ENCODE data around the gene RIC1.
"Not testable (repeated sequence)": the region's sequence is repeated elsewhere in the genome, so short reads cannot be mapped to it uniquely, and the experiment has no call there.

The RIC1 gene

DNA sequence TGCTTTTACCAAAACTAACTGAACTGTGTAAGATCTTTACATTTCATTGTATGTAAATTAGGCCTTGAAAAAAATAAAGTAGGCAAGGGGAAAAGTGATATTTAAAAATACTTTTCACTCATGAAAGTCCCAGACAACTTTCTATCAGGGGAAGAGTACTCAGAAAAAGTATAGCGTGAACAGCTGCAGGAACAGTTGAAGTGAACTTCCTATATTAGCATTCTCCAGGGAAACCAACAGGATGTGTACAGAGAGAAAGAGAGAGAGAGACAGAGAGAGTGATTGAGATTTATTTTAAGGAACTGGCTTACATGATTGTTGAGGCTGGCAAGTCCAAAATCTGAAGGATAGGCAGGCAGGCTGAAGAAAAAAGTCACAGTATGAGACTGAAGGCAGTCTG is 162.0 kb downstream of the RIC1 start:
- DNase-seq = no peak

DNA sequence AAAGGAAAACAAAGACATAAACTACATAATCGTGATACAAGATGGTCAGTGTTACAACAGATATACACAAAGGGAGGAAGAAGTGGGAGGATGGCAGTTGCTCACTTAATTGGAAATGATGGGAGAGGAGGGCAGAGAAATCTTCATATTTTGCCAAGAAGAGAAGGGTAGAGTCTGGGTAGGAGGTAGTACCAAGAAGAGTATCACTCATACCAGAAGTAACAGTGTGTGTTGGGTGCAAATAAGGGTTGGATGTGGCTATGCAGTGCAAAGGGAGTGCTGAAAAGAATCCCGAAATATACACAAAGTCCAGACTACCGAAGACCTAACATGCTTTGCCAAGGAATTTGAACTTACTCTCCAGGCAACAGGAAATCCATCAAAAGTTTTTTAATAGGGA is 163.0 kb downstream of the RIC1 start:
- DNase-seq = no peak

DNA sequence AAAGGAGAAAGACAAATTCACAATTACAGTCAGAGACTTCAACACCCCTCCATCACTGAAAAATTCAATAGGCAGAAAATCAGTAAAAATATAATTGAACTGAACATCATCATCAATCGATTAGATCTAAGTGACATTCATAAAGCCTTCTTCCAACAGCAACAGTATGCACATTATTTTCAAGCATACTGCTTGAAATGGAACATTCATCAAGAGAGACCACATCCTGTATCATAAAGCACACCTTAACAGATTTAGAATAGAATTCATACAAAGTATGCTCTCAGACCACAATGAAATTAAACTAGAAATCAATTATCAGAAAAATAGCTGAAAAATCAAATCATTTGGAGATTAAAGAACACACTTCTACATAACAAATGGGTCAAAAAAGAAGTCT is 164.9 kb downstream of the RIC1 start:
- no peak for DNase-seq

DNA sequence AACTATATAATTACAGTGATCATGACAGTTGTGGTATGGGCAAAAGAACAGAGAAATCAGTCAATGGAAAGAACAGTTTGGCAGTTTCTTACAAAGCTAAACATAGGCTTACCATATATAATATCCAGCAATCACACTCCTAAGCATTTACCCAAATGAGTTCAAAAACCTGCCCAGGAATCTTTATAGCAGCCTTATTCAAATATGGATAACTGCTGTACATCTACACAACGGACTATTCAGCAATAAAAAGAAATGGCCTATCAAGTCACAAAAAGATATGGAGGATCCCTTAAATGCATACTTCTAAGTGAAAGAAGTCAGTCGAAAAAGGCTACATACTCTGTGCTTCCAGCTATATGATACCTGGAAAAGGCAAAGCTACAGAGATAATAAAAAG is 167.4 kb downstream of the RIC1 start:
- no peak for DNase-seq

DNA sequence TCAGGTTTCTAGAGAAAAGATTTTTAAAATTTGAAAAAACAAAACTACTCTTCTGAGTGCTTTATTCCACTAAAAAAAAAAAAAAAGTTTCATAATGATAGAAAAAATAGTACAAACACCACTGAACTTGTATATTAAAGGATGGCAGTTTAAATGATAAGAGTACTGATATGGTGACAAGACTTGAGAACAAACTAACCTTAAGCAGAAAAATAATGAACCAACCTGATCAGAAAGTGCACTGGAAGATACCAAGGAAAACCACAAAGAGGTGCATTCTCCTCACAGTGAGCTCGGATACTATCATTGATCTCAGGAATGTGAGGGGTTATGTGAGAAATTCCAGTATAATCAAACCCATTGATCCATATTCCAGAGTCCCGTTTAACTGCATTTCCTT is 169.7 kb downstream of the RIC1 start:
- no peak for DNase-seq

DNA sequence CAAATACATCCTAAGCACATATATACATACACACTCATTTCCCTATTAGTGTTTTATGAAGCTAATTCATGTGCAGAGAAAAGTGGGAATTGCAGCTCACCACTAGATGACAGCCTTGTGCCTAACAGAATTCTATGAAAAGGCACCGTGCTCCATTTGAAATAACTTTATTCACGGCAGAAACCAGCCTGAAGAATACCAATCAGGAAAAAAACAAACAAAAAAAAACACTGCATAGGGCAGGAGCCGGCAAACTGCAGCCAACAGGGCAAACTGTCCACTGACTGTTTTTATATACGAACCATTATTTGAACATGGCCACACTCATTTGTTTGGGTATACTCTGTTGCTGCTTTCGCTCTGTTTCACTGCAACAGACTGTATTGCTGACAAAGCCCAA is 170.4 kb downstream of the RIC1 start:
- no peak for DNase-seq

DNA sequence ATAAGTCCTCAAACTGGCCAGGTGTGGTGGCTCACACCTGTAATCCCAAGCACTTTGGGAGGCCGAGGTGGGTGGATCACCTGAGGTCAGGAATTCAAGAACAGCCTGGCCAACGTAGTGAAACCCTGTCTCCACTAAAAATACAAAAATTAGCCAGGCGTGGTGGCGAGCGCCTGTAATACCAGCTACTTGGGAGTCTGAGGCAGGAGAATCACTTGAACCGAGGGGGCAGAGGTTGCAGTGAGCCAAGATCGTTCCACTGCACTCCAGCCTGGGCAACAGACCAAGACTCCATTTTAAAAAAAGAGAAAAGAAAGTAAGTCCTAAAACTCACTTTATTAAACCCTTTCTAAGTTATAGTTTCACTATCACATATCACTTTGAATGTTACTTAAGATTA is 171.5 kb downstream of the RIC1 start:
- DNase-seq = not testable (repeated sequence)

DNA sequence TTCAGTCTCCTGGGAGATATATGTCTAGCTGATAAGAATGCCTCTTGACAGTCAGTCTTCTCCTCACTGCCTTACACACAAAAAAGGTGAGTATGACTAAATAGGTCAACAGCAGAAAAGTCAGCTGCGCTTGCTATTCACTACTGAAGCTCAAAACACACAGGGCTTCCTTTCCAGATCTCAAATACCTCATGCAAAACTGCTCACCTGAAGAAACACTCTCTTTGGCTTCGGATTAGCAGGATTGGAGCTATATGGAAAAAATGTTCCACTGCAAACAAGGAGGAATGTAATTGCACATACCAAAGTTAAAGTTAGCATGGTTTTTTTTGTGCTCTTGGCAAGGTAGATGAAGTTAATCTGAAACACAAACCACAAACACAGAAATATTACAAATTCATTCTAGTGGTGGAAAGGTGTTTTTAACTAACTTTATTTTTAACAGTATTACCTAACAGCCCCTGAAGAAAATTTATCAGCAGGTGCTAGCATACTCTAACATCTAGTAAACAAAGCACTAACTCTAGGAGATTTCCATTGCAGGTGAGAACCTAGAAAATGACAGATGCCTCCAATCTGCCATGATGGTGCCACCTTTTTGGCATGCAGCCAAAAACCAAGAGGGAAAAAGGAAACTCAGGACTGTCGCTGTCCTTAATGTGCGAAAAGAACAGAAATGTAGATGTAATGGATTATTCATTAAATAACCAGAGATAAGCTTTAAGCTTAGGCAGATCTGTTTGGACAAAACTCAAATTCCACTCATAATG is 172.2 kb downstream of the RIC1 start:
- DNase-seq = no peak

DNA sequence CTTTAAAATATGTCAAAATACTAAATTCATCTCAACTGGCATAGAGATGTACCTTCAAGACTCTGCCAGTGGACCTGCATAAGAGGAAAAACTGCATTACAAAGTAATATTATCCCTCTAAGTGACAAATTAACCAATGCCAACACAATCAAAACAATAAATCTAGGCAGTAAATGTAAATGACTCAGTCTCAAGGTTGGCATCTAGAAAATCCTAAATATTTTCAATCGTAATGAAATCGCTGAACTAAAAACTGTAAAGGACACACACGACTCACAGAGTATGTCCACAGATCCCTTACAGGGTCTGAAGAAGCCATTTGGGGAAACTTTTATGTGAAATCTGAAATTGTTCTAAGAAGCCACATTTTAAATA is 172.8 kb downstream of the RIC1 start:
- no peak for DNase-seq

DNA sequence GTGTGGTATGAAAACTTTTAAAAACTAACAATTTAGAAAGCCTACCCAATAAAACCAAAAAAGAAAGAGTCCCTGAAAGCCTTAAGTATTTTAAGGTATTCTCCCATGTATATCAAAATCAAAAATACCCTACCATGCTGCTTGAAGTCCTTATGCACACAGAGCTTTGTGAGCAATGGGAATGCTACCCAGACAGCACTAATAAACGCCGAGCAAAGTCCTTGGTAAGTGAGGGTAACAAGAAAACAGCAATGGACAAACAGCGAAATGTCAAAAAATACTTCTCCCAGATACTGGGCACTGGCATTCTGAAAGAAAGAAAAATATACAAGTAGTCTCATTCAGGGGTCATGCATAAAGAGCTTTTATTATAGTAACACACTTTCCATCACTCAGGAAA is 176.6 kb downstream of the RIC1 start:
- DNase-seq = no peak

DNA sequence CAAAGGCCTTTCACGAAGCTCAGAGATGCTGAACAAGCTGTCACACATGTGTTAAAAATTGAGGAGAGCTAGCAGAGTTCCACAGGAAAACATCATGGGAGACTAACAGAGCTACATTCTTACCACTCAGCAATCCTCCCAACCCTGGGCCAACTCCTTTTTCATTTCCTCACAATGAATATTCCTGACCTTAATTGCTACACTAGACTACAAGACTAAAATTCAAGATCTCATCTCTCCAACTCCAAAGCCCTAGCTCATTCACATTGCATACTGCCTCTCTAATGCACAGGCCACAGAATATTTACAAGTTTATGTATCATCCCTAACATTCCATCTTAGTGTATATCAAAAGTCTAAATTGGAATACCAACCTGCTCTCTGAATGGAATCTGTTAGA is 182.8 kb downstream of the RIC1 start:
- no peak for DNase-seq

DNA sequence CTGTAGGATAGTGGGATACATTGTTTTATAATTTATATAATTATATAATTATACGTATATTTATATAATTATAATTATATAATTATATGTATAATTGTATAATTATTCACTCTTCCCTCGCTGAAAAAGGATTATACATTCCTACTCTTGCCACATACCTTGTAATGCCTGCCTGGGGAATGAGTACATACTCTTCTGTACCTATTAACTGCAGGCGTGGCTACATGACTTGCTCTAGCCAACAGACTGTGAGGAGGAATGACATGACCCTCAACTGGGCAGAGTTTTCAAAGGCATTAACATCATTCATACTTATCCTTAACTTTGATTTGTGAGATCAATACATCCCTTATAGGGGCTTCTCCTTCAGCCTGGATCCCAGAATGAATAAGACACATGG is 184.9 kb downstream of the RIC1 start:
- DNase-seq = no peak

DNA sequence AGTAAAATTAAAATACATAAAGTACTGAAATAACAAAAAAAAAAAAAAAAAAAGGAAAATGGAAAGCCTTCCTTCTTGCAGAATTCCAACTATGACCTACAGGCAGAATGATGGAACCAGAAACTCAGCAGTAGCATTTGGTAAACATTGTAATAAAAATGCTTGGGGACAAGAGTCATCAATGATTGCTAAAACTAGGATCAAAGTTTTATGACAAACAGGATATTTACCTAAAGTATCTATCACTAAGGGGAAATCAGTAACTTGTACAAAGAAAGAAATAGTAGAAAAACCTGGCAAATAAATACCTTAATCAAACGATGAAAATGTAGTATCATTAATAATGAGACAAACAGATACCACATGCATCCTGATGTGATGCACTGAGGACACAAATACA is 186.6 kb downstream of the RIC1 start:
- no peak for DNase-seq

DNA sequence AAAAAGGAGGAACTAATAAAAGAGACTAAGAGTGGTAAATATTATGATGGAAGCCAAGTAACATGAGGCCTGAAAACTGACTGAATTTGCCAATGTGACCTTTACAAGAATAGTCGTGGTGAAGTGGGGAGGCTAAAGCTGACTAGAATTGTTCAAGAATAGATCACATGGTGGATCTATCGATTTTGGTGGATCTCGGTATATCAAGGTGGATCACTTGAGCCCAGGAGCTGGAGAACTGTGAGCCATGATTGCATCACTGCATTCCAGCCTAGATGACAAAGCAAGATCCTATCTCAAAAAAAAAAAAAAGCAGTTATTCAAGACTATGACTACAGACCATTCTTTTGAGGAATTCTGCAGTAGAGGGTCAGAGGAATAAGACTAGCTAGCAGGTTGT is 189.0 kb downstream of the RIC1 start:
- no peak for DNase-seq

DNA sequence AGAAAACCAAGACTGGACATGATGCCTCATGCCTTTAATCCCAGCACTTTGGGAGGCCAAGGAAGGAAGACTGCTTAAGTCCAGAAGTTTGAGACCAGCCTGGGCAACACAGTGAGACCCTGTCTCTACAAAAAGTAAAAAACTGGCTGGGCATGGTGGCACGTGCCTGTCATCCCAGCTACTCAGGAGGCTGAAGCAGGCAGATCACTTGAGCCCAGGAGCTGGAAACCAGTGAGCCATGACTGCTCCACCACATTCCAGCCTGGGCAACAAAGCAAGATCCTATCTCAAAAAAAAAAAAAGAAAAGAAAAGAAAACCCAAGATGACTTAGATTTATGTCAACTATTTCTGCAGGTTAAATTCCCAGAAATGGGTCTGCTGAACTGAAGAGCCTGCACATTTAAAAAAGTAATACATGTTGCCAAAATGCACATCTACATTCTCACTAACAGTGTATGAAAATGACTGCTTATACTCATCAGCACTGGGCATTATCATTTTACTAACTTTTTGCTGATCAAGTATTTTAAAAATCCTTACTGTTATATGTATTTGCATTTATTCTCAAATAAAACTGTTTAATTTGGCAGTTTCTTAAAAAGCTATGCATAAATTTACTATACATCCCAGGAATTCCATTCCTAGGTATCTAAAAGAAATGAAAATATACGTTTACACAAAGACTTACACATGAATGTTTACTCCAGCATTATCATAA is 189.7 kb downstream of the RIC1 start:
- no peak for DNase-seq

DNA sequence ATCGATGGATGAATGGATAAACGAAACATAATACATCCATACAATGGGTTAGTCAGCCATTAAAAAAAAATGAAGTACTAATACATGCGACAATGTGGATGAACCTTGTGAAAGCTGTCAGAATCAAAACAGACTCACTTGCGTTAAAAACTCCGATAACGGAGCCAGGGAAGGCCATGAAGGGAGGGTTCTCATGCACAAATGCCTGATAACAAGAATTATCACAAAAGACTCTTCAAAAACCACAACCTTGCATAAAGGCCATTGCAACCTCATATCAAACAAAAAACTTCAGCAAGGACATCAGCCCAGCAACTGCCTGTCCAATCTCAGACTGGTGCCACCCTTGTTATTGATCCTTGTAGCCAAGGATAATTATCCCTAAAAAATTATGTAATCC is 190.3 kb downstream of the RIC1 start:
- no peak for DNase-seq

DNA sequence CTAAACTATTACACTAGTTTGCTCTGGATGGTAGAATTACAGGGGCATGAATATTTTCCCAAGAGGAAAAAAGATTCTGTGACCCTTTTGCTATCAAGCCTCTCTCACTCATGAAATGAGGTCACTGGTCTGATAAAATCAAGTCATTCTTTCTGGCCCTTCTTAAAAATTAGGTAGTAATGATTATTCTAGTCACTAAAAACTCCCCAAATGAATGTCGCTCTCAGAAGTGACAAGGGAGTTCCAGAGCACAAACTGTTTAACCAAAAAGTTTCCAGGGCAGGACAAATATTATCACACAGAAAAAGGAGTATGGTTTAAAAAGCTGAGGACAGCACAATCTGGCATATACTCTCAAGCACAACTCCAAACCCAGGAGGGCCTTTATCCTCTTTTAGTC is 191.5 kb downstream of the RIC1 start:
- DNase-seq = no peak

DNA sequence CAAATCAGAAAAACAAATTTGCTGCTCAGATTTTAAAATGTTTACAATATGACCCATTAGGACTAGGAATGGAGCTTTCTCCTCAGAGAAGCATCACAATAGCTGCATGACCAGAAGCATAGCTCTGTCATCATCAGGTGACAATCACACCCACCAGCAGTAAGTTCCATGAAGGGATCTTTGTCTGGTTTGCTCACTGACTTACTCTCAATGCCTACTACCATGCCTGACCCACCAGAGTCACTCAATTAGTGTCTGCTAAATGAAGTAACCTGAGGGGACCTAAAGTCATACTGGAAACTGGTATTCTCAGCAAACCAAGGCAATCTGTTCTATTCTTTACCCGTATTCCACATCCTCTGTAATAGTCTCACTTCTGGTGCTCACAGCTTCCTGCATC is 196.3 kb downstream of the RIC1 start:
- DNase-seq = no peak

Data from NCI-H446 treated with DMSO at 0.1 percent for 48 hours (cell line).